A673 (cell line): ENCODE results near the gene SEMA6C. TPM values are rescaled to one million over a fixed set of nuclear protein-coding genes. Genes with fewer than 3 reads are reported as not detected.

Experiments
- BruUV-seq: library from RNA; stranded (reverse); fragments of 400-500 nt; replicated peaks from 2 replicates; lab custom pipeline; 2021; lab: Mats Ljungman, UMichigan
- CTCF ChIA-PET: fragments of 300-600 bp; sonication (Branson Sonifier 250); formaldehyde crosslinking; loops from one replicate; lab custom pipeline; 2022; ENCODE audit warnings: antibody characterized with exemption; lab: Charles Lee
- POLR2A ChIA-PET: fragments of 300-600 bp; sonication (Branson Sonifier 250); formaldehyde crosslinking; loops from one replicate; lab custom pipeline; 2022; ENCODE audit warnings: antibody characterized with exemption; ENCODE audit not compliant: low non-redundant PET; lab: Charles Lee
- DNase-seq: peaks from one replicate; pipeline ENCODE4 v3.0.0-alpha.2; 2015; ENCODE audit warnings: low spot score
- H3K27ac ChIP-seq: fragments of 200-600 bp; sonication (generic); 2 replicates; pipeline ENCODE4 v1.5.1; 2016; ENCODE audit warnings: mixed run types, low read depth, mild to moderate bottlenecking, mixed read lengths, antibody characterized with exemption, low read length; ENCODE audit not compliant: poor library complexity, severe bottlenecking
- H3K27me3 ChIP-seq: fragments of 200-600 bp; sonication (generic); replicated peaks from 2 replicates; pipeline ENCODE4 v1.6.1; 2017; ENCODE audit warnings: mixed run types, low read depth, mild to moderate bottlenecking, mixed read lengths, antibody characterized with exemption, low read length; ENCODE audit not compliant: insufficient read depth, poor library complexity
- H3K36me3 ChIP-seq: fragments of 200-600 bp; sonication (generic); 2 replicates; pipeline ENCODE4 v1.6.1; 2016; ENCODE audit warnings: mixed run types, mild to moderate bottlenecking, mixed read lengths, antibody characterized with exemption, low read length; ENCODE audit not compliant: insufficient read depth, poor library complexity, severe bottlenecking
- H3K4me1 ChIP-seq: fragments of 200-600 bp; sonication (generic); 2 replicates; pipeline ENCODE4 v1.6.1; 2017; ENCODE audit warnings: mixed run types, mild to moderate bottlenecking, mixed read lengths, antibody characterized with exemption, low read length; ENCODE audit not compliant: insufficient read depth, poor library complexity, severe bottlenecking
- H3K4me3 ChIP-seq: fragments of 200-600 bp; sonication (generic); 2 replicates; pipeline ENCODE4 v1.5.1; 2016; ENCODE audit warnings: low read depth, mixed run types, mild to moderate bottlenecking, mixed read lengths, low read length; ENCODE audit not compliant: poor library complexity, severe bottlenecking
- H3K9me3 ChIP-seq: fragments of 200-600 bp; sonication (generic); 2 replicates; pipeline ENCODE4 v1.6.1; 2016; ENCODE audit warnings: mixed run types, low read depth, mild to moderate bottlenecking, mixed read lengths, antibody characterized with exemption, low read length; ENCODE audit not compliant: poor library complexity, severe bottlenecking
- EZH2 ChIP-seq: fragments of 200-600 bp; sonication (generic); IDR thresholded peaks from 2 replicates; pipeline ENCODE4 v1.6.1; 2017; ENCODE audit warnings: borderline replicate concordance, low read depth, mild to moderate bottlenecking, mixed read lengths, antibody characterized with exemption, low read length; ENCODE audit not compliant: poor library complexity, severe bottlenecking
- intact Hi-C: fragments of 100-400 bp; cut with micrococcal nuclease; formaldehyde crosslinking; loops from one replicate; pipeline ENCODE4 v1.10.0; 2022; ENCODE audit not compliant: unreplicated experiment
- total RNA-seq: library from RNA; stranded (reverse); gene quantifications from 2 replicates; pipeline ENCODE4 v1.2.3, GENCODE V29; 2021
- TF ChIP-seq, protein P1 (sequence below): fragments of 300-800, 200-600 bp; sonication (generic); conservative IDR thresholded peaks from 2 replicates; pipeline ENCODE4 v1.5.1; 2017; ENCODE audit warnings: low read depth, mild to moderate bottlenecking, antibody characterized with exemption, low read length, moderate library complexity, mixed read lengths

Gene SEMA6C
- total RNA-seq, 1 experiment from 2014 or later = 4.7 TPM

GRCh38 chr1:151187205-151187604 is 40.8 kb upstream of the SEMA6C start:
- BruUV-seq = no TSS peak
- H3K36me3 ChIP-seq = peaks cover 34% of the 10 kb centered on the region
- CTCF ChIA-PET = no interaction called here
- no peak for DNase-seq
- TF ChIP-seq, protein P1, sequence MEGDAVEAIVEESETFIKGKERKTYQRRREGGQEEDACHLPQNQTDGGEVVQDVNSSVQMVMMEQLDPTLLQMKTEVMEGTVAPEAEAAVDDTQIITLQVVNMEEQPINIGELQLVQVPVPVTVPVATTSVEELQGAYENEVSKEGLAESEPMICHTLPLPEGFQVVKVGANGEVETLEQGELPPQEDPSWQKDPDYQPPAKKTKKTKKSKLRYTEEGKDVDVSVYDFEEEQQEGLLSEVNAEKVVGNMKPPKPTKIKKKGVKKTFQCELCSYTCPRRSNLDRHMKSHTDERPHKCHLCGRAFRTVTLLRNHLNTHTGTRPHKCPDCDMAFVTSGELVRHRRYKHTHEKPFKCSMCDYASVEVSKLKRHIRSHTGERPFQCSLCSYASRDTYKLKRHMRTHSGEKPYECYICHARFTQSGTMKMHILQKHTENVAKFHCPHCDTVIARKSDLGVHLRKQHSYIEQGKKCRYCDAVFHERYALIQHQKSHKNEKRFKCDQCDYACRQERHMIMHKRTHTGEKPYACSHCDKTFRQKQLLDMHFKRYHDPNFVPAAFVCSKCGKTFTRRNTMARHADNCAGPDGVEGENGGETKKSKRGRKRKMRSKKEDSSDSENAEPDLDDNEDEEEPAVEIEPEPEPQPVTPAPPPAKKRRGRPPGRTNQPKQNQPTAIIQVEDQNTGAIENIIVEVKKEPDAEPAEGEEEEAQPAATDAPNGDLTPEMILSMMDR = no peak
- TF ChIP-seq EZH2 = no peak
- no peak overlapping the region for H3K4me3 ChIP-seq
- intact Hi-C loops = no loop called here
- no peak overlapping the region for H3K27ac ChIP-seq
- POLR2A ChIA-PET = no interaction called here
- no peaks in the 10 kb centered on the region for H3K9me3 ChIP-seq
- H3K27me3 ChIP-seq = no peaks in the 10 kb centered on the region
- peaks cover 5% of the 10 kb centered on the region for H3K4me1 ChIP-seq

DNA sequence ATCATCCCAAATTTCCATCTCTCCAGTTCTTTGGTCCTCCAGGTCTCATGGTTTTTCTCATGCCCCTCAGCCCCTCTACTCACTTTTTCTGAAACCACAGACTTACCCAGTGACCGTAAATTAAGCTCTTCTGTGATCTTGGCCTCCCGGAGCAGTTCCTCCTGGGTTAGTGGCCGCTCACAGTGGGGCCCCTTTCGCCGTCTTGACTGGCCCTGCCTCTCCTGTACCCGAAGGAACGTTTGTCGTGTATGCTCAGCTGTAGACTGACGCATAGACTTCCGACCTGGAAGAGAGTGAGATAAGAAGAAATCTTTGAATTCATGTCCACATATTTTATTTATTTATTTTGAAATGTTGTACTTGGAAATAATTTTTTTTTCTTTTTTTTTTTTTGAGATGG is 37.8 kb upstream of the SEMA6C start:
- no peaks in the 10 kb centered on the region for H3K27me3 ChIP-seq
- ChIA-PET POLR2A (no interaction called here), CTCF (no interaction called here)
- no peak overlapping the region for H3K27ac ChIP-seq
- intact Hi-C loops = no loop called here
- peaks cover 5% of the 10 kb centered on the region for H3K4me1 ChIP-seq
- no peak overlapping the region for H3K4me3 ChIP-seq
- DNase-seq = no peak
- no peak for TF ChIP-seq EZH2
- TF ChIP-seq, protein P1 = no peak
- no TSS peak for BruUV-seq
- peaks cover 55% of the 10 kb centered on the region for H3K36me3 ChIP-seq
- H3K9me3 ChIP-seq = no peaks in the 10 kb centered on the region

DNA sequence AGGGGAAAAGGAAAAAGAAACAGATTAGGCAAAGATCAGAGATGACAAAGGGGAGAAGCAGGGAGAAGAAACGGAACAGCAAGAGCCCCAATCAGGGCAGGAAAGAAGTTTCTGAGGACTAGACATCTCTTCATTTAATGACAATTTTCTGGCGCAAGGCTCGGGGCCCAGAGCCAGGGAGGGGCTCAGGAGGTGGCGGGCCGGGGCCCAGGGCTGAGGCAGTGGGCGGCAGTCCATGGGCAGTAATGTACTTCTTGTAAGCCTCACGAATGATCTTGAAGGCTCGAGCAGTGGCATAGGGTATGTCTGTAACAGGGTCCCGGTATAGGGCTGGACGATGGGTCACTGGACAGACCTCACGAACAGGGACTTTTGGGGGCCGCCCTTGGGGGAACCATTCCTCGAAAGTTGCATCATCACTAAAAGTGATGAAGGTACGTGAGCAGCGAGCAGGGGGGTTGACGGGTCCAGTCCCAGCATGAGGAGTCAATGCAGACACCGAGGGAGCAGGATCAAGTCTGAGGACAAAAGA is 30.1 kb upstream of the SEMA6C start:
- no TSS peak for BruUV-seq
- Histone ChIP-seq H3K9me3 (no peaks in the 10 kb centered on the region), H3K36me3 (peaks cover 61% of the 10 kb centered on the region), H3K27me3 (no peaks in the 10 kb centered on the region), H3K4me3 (no peak overlapping the region), H3K4me1 (no peaks in the 10 kb centered on the region), H3K27ac (no peak overlapping the region)
- no peak for TF ChIP-seq EZH2
- TF ChIP-seq, protein P1 = no peak
- intact Hi-C loops = no loop called here
- no peak for DNase-seq
- ChIA-PET CTCF (interaction anchor here (0.7 kb wide), 1 partner anchor 77 kb away, joined by 4 read pairs; no protein-coding TSS in a partner anchor), POLR2A (no interaction called here)
